Jurkat, Clone E6-1 (cell line): ENCODE data around the gene NXPE4.
"Not testable (repeated sequence)": the region's sequence is repeated elsewhere in the genome, so short reads cannot be mapped to it uniquely, and the experiment has no call there.

ENCODE experiments used
- DNase-seq: peaks from one replicate; pipeline ENCODE4 v3.0.0-alpha.2; 2011; ENCODE audit warnings: low read depth, low spot score
- H3K4me3 ChIP-seq: 2 replicates; pipeline ENCODE4 v1.5.1; 2011; ENCODE audit warnings: mild to moderate bottlenecking, low read length, control low read depth, moderate library complexity

The NXPE4 gene

GRCh38 chr11:114612199-114612598 is 16.6 kb upstream of the NXPE4 start:
- H3K4me3 ChIP-seq, DNase-seq: not testable (repeated sequence)

GRCh38 chr11:114610984-114611944 is 15.7 kb upstream of the NXPE4 start:
- no peak for DNase-seq
- no peak overlapping the region for H3K4me3 ChIP-seq

- H3K4me3 ChIP-seq = no peak overlapping the region
- DNase-seq = no peak
These were observed 15.0 kb upstream of the NXPE4 start for GRCh38 chr11:114610550-114610949.

- no peak overlapping the region for H3K4me3 ChIP-seq
- no peak for DNase-seq
These were observed 13.8 kb upstream of the NXPE4 start for GRCh38 chr11:114609429-114609828.

GRCh38 chr11:114608605-114609004 is 13.0 kb upstream of the NXPE4 start:
- not testable (repeated sequence) for H3K4me3 ChIP-seq, DNase-seq

- no peak for DNase-seq
- H3K4me3 ChIP-seq = no peak overlapping the region
These were observed 12.3 kb upstream of the NXPE4 start for GRCh38 chr11:114607753-114608459.

- DNase-seq, H3K4me3 ChIP-seq: not testable (repeated sequence)
These were observed 11.2 kb upstream of the NXPE4 start for GRCh38 chr11:114606802-114607075.

GRCh38 chr11:114606003-114606801 is 10.6 kb upstream of the NXPE4 start:
- no peak for DNase-seq
- no peak overlapping the region for H3K4me3 ChIP-seq

GRCh38 chr11:114605370-114605769 is 9.8 kb upstream of the NXPE4 start:
- H3K4me3 ChIP-seq = no peak overlapping the region
- DNase-seq = no peak

- no peak overlapping the region for H3K4me3 ChIP-seq
- no peak for DNase-seq
These were observed 9.3 kb upstream of the NXPE4 start for GRCh38 chr11:114604886-114605285.

- no peak for DNase-seq
These were observed 8.7 kb upstream of the NXPE4 start for GRCh38 chr11:114604179-114604813.

GRCh38 chr11:114603151-114603550 is 7.6 kb upstream of the NXPE4 start:
- H3K4me3 ChIP-seq, DNase-seq: not testable (repeated sequence)

More at GRCh38 chr11:114604179-114604813, 8.7 kb upstream of the NXPE4 start:
- H3K4me3 ChIP-seq = no peak overlapping the region

- no peak overlapping the region for H3K4me3 ChIP-seq
- no peak for DNase-seq
These were observed 2.9 kb upstream of the NXPE4 start for GRCh38 chr11:114598461-114598860.

GRCh38 chr11:114596175-114596919 is 761 bp upstream of the NXPE4 start:
- H3K4me3 ChIP-seq = no peak overlapping the region
- DNase-seq = no peak

- H3K4me3 ChIP-seq = no peak overlapping the region
- no peak for DNase-seq
These were observed 883 bp downstream of the NXPE4 start for GRCh38 chr11:114594703-114595102.

- DNase-seq = no peak
- H3K4me3 ChIP-seq = no peak overlapping the region
These were observed 8.1 kb downstream of the NXPE4 start for GRCh38 chr11:114587398-114587953.

GRCh38 chr11:114586797-114587196 is 8.8 kb downstream of the NXPE4 start:
- no peak overlapping the region for H3K4me3 ChIP-seq
- DNase-seq = no peak

- peak; percentile 26 for DNase-seq
- H3K4me3 ChIP-seq = no peak overlapping the region
These were observed 23.9 kb downstream of the NXPE4 start for GRCh38 chr11:114571712-114572111.
